ENCODE measurements around the gene C6orf136.

- TF ChIP-seq POLR2A (IDR thresholded peaks at IDR 0.05) (no peak), CTCF (IDR thresholded peaks at IDR 0.05) (no peak), POLR2AphosphoS5 (IDR thresholded peaks at IDR 0.05) (no peak), EP300 (IDR thresholded peaks at IDR 0.05) (no peak)
Observed at GRCh38 chr6:30685157-30686008, 38.5 kb downstream of the C6orf136 start.
